GM21786 (cell line): ENCODE data around the gene TNFRSF8.
"Not testable (repeated sequence)": the region's sequence is repeated elsewhere in the genome, so short reads cannot be mapped to it uniquely, and the experiment has no call there.

Experiments
- ATAC-seq: cut with Tn5 transposase; IDR thresholded peaks from one replicate; pipeline ENCODE4 v1.9.1; 2021; ENCODE audit not compliant: unreplicated experiment

TNFRSF8 gene

GRCh38 chr1:12083766-12084165 lies 20.7 kb downstream of the TNFRSF8 start:
- no peak for ATAC-seq

GRCh38 chr1:12085643-12086260 lies 22.6 kb downstream of the TNFRSF8 start:
- no peak for ATAC-seq

GRCh38 chr1:12087797-12088314 lies 24.8 kb downstream of the TNFRSF8 start:
- ATAC-seq = peak; percentile 59

GRCh38 chr1:12088607-12089006 lies 25.5 kb downstream of the TNFRSF8 start:
- no peak for ATAC-seq

GRCh38 chr1:12090326-12090725 lies 27.2 kb downstream of the TNFRSF8 start:
- no peak for ATAC-seq

- no peak for ATAC-seq
Measured at GRCh38 chr1:12091191-12091590, 28.1 kb downstream of the TNFRSF8 start.

GRCh38 chr1:12094180-12094579 lies 31.1 kb downstream of the TNFRSF8 start:
- ATAC-seq = no peak

- no peak for ATAC-seq
Measured at GRCh38 chr1:12095452-12096263, 32.6 kb downstream of the TNFRSF8 start.

GRCh38 chr1:12096615-12097014 lies 33.5 kb downstream of the TNFRSF8 start:
- ATAC-seq = no peak

- no peak for ATAC-seq
Measured at GRCh38 chr1:12097321-12097720, 34.2 kb downstream of the TNFRSF8 start.

GRCh38 chr1:12098786-12099185 lies 35.7 kb downstream of the TNFRSF8 start:
- no peak for ATAC-seq

- ATAC-seq = no peak
Measured at GRCh38 chr1:12099610-12100009, 36.5 kb downstream of the TNFRSF8 start.

GRCh38 chr1:12100071-12100470 lies 37.0 kb downstream of the TNFRSF8 start:
- no peak for ATAC-seq

- not testable (repeated sequence) for ATAC-seq
Measured at GRCh38 chr1:12101120-12101519, 38.0 kb downstream of the TNFRSF8 start.

- ATAC-seq = no peak
Measured at GRCh38 chr1:12102066-12102465, 39.0 kb downstream of the TNFRSF8 start.

GRCh38 chr1:12104417-12104816 lies 41.3 kb downstream of the TNFRSF8 start:
- ATAC-seq = no peak

- ATAC-seq = no peak
Measured at GRCh38 chr1:12106153-12106552, 43.0 kb downstream of the TNFRSF8 start.

GRCh38 chr1:12106861-12107260 lies 43.8 kb downstream of the TNFRSF8 start:
- not testable (repeated sequence) for ATAC-seq

- ATAC-seq = no peak
Measured at GRCh38 chr1:12107718-12108117, 44.6 kb downstream of the TNFRSF8 start.

- ATAC-seq = no peak
Measured at GRCh38 chr1:12109901-12110300, 46.8 kb downstream of the TNFRSF8 start.

- no peak for ATAC-seq
Measured at GRCh38 chr1:12111741-12112140, 48.6 kb downstream of the TNFRSF8 start.

GRCh38 chr1:12112711-12113161 lies 49.6 kb downstream of the TNFRSF8 start:
- ATAC-seq = no peak
